ENCODE data around the gene BTBD9. TPM values are rescaled to one million over a fixed set of nuclear protein-coding genes. Genes with fewer than 3 reads are reported as not detected.

Gene BTBD9
- total and polyA plus RNA-seq, 2 of the 13 experiments (the other 11 are each of a cell fraction or from before 2014, with no cell fraction given) = 1.2 to 3.0 TPM

- TF ChIP-seq, protein P1, sequence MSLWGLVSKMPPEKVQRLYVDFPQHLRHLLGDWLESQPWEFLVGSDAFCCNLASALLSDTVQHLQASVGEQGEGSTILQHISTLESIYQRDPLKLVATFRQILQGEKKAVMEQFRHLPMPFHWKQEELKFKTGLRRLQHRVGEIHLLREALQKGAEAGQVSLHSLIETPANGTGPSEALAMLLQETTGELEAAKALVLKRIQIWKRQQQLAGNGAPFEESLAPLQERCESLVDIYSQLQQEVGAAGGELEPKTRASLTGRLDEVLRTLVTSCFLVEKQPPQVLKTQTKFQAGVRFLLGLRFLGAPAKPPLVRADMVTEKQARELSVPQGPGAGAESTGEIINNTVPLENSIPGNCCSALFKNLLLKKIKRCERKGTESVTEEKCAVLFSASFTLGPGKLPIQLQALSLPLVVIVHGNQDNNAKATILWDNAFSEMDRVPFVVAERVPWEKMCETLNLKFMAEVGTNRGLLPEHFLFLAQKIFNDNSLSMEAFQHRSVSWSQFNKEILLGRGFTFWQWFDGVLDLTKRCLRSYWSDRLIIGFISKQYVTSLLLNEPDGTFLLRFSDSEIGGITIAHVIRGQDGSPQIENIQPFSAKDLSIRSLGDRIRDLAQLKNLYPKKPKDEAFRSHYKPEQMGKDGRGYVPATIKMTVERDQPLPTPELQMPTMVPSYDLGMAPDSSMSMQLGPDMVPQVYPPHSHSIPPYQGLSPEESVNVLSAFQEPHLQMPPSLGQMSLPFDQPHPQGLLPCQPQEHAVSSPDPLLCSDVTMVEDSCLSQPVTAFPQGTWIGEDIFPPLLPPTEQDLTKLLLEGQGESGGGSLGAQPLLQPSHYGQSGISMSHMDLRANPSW (CRISPR knock-in tag; IDR thresholded peaks at IDR 0.05; ENCODE audit: borderline replicate concordance) = no peak
- peak; percentile 87 for TF ChIP-seq BHLHE40 (IDR thresholded peaks at IDR 0.05; ENCODE audit: low read length)
- TF ChIP-seq, protein P2, sequence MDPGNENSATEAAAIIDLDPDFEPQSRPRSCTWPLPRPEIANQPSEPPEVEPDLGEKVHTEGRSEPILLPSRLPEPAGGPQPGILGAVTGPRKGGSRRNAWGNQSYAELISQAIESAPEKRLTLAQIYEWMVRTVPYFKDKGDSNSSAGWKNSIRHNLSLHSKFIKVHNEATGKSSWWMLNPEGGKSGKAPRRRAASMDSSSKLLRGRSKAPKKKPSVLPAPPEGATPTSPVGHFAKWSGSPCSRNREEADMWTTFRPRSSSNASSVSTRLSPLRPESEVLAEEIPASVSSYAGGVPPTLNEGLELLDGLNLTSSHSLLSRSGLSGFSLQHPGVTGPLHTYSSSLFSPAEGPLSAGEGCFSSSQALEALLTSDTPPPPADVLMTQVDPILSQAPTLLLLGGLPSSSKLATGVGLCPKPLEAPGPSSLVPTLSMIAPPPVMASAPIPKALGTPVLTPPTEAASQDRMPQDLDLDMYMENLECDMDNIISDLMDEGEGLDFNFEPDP (CRISPR knock-in tag; conservative IDR thresholded peaks at IDR 0.05) = 0 out of 2 replicates have a peak, but pooled peaks have one; percentile 65
Observed at GRCh38 chr6:38176797-38177751, 462.7 kb downstream of the BTBD9 start (continued).

DNA sequence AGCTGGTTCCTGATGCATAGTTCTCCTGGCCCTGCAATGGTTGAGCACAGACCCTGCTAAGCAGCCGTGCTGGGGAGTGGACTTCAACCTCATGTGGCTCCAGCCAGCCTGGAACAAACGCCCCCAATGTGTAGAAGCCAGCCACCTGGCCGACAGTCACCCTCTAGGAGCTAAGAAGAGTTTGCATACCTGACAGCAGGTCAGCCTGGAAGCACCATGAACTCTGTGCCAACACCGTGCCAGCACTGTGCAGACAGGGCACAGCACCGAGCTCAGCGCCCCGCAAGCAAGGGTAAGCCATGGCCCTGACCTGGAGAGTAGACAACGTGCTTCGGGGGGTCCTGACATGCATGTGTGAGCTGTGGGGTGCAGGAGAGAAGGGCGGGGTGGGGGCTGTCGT, 463.9 kb downstream of the BTBD9 start:
- Histone ChIP-seq H3K9me3 (ENCODE audit: low read length) (no peaks in the 10 kb centered on the region), H3K79me2 (ENCODE audit: insufficient read depth, low read length) (no peaks in the 10 kb centered on the region), H4K20me1 (ENCODE audit: insufficient read depth, low read length) (no peaks in the 10 kb centered on the region), H2AFZ (ENCODE audit: low read length) (no peak overlapping the region), H3K4me3 (replicated peaks in 1 of 3; ENCODE audit: insufficient read depth in 1 of 3, low read depth in 2 of 3, low read length in 3 of 3) (no peak overlapping the region), H3K36me3 (replicated peaks in 1 of 2; ENCODE audit: control insufficient read depth in 1 of 2, insufficient read depth in 2 of 2, low read length in 2 of 2) (no peaks in the 10 kb centered on the region), H3K4me2 (ENCODE audit: low read depth, low read length) (no peak overlapping the region), H3K4me1 (ENCODE audit: insufficient read depth, low read length) (peaks cover 60% of the 10 kb centered on the region), H3K27me3 (ENCODE audit: control insufficient read depth in 1 of 2, insufficient read depth in 2 of 2, low read length in 2 of 2) (no peaks in the 10 kb centered on the region), H3K27ac (ENCODE audit: extremely low read length, insufficient read depth, low read length) (no peak overlapping the region), H3K9ac (ENCODE audit: insufficient read depth, low read depth, low read length) (no peak overlapping the region)
- DNase-seq (ENCODE audit: low spot score) (peak; percentile 50), FAIRE-seq (peak; percentile 21), ATAC-seq (peak; percentile 41)
- BruUV-seq (replicated peaks) = no TSS peak
- POLR2A ChIA-PET = interaction anchor here (1.5 kb wide), 1 partner anchor 12 kb away, joined by 3 read pairs; no protein-coding TSS in a partner anchor
- 83% methylated on average over 7 of the region's 11 CpGs for WGBS (ENCODE audit: low lambda C conversion rate)
- CTCF ChIA-PET (ENCODE audit: low intra/inter-chr PET ratio, low total read pairs) = no interaction called here
- in situ Hi-C loops (cut with HindIII; ENCODE audit: extremely low pct_ligation_motif_present, low pct_unique_long_range_greater_than_20kb) = no loop called here
- intact Hi-C loops (cut with micrococcal nuclease; ENCODE audit: unreplicated experiment) = loop anchor here (10.0 kb wide), 1 partner anchor 319 kb away; no protein-coding TSS in a partner anchor
- no peak for TF ChIP-seq PAWR (CRISPR knock-in tag; IDR thresholded peaks at IDR 0.05; ENCODE audit: borderline replicate concordance)
- no peak for TF ChIP-seq MZF1 (CRISPR knock-in tag; IDR thresholded peaks at IDR 0.05; ENCODE audit: borderline replicate concordance)
- TF ChIP-seq HNF4A (CRISPR knock-in tag; IDR thresholded peaks at IDR 0.05) = peak; percentile 50
- TF ChIP-seq SPEN (CRISPR knock-in tag; IDR thresholded peaks at IDR 0.05; ENCODE audit: low read depth) = no peak
- no peak for TF ChIP-seq MEF2D (CRISPR knock-in tag; IDR thresholded peaks at IDR 0.05)
- TF ChIP-seq, protein P3, sequence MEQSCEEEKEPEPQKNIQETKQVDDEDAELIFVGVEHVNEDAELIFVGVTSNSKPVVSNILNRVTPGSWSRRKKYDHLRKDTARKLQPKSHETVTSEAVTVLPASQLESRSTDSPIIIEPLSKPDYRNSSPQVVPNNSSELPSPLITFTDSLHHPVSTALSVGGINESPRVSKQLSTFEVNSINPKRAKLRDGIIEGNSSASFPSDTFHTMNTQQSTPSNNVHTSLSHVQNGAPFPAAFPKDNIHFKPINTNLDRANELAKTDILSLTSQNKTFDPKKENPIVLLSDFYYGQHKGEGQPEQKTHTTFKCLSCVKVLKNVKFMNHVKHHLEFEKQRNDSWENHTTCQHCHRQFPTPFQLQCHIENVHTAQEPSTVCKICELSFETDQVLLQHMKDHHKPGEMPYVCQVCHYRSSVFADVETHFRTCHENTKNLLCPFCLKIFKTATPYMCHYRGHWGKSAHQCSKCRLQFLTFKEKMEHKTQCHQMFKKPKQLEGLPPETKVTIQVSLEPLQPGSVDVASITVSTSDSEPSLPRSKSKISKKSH (CRISPR knock-in tag; IDR thresholded peaks at IDR 0.05; ENCODE audit: borderline replicate concordance) = 0 out of 2 replicates have a peak, but pooled peaks have one; percentile 25
- TF ChIP-seq IRX3 (CRISPR knock-in tag; IDR thresholded peaks at IDR 0.05; ENCODE audit: borderline replicate concordance, low read depth) = no peak
- TF ChIP-seq, protein P4, sequence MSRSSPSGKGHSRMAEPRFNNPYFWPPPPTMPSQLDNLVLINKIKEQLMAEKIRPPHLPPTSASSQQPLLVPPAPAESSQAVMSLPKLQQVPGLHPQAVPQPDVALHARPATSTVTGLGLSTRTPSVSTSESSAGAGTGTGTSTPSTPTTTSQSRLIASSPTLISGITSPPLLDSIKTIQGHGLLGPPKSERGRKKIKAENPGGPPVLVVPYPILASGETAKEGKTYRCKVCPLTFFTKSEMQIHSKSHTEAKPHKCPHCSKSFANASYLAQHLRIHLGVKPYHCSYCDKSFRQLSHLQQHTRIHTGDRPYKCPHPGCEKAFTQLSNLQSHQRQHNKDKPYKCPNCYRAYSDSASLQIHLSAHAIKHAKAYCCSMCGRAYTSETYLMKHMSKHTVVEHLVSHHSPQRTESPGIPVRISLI (CRISPR knock-in tag; IDR thresholded peaks at IDR 0.05; ENCODE audit: borderline replicate concordance) = no peak
- TF ChIP-seq NCOA1 (CRISPR knock-in tag; IDR thresholded peaks at IDR 0.05) = no peak
